HG03469 (cell line): ENCODE data around the gene PAGE4.

Experiments
- ATAC-seq: cut with Tn5 transposase; IDR thresholded peaks from one replicate; pipeline ENCODE4 v1.9.1; 2021; ENCODE audit warnings: mild to moderate bottlenecking, moderate library complexity, moderate number of reproducible peaks; ENCODE audit not compliant: unreplicated experiment

The PAGE4 gene, protein sequence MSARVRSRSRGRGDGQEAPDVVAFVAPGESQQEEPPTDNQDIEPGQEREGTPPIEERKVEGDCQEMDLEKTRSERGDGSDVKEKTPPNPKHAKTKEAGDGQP

DNA sequence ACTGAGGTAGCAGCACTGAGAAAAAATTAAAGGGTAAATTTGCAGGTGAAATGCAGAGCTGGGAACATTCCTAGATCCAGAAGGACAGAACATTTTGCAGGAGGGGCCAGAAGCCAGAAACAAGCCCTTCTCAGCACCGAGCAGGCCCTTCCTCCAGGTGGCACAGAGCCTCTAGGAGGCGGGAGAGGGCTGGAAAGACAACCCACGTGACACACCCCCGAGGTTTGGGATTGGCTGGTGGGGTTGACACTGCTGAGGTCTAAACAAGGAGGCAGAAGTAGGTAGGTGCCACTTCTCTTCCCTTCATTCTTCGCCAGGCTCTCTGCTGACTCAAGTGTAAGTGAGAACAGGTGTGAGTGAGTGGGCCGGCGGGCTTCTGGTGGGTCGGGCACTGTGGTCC, at the start of gene PAGE4:
TSS of gene PAGE4 (plus strand) at position 288 of the 400 bp plus-strand sequence. CDS start 1,126 bp downstream, outside the sequence.
- no peak for ATAC-seq

DNA sequence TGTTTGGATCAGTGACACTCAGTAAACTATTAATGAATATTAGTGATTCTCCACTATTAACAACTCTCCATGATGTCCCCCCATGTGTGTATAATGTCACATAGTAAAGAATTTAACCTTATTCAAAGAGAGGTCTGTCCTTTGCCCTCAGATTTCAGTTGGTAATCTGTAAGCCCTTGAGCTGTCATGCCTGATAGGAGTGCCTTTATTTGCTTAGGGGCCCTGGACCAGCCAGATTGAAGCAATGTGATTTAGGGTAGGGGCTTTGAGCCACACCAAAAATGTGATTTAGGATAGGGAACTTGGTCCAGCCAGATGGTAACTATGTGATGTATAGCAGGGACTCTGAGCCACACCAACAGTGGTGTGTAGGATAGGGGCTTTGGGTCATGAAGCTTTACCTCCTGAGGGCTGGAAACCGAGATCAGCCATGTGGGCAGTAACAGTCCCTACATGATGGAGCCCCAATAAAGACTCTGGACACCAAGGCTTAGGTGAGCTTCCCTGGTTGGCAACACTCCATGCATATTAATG, 44.3 kb upstream of the PAGE4 start:
- ATAC-seq: no peak

DNA sequence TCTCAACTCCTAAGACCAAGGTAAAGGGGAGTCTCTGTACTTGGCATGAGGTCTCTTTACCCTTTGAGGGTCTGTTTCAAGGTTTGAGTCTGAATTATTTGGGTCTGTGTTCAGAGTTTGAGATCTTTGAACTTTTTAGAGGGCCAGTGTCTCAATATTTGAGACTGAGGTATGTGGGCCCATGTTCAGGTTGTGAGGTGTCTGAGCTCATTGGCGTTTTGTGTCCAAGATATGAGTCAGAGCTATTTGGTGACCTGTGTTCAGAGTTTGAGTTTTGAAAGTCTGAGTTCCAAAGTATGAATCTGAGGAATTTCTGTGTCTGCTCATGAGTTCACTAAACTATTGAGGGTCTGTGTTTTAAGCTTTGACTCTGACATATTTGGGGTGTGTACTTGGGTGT, 36.7 kb upstream of the PAGE4 start:
- no peak for ATAC-seq

DNA sequence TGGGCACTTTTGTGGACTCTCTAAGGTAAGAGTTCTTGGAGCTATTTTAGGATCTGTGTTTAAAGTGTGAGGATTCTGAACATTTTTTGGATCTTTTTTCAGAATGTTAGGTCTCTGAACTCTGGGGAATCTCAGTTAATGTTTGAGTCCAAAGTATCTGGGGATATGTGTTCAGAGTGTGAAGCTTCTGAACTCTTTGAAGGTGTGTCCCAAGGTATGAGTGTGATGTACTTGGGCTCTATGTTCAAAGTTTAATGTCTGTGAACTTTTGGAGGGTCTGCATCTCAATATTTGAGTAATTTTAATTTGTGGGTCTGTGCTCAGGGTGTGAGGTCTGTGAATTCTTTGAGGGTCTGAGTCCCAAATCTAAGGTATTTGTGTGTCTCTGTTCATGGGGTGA, 35.4 kb upstream of the PAGE4 start:
- ATAC-seq: no peak

DNA sequence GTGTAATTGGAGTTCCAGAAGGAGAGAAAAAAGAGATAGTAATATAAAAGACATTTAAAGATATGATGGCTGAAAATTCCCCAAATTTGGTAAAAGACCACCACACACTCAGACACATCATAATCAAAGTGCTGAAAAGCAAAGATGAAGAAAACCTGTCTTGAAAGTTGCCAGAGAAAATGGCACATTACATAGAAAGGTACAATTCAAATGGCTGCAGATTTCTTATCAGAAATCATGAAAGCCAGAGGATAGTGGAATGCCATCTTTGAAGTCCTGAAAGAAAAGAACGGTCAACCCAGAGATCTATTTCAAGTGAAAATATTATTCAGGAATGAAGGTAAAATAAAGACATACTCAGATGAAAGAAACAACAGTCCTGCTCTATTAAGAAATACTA, 29.3 kb upstream of the PAGE4 start:
- ATAC-seq: no peak

DNA sequence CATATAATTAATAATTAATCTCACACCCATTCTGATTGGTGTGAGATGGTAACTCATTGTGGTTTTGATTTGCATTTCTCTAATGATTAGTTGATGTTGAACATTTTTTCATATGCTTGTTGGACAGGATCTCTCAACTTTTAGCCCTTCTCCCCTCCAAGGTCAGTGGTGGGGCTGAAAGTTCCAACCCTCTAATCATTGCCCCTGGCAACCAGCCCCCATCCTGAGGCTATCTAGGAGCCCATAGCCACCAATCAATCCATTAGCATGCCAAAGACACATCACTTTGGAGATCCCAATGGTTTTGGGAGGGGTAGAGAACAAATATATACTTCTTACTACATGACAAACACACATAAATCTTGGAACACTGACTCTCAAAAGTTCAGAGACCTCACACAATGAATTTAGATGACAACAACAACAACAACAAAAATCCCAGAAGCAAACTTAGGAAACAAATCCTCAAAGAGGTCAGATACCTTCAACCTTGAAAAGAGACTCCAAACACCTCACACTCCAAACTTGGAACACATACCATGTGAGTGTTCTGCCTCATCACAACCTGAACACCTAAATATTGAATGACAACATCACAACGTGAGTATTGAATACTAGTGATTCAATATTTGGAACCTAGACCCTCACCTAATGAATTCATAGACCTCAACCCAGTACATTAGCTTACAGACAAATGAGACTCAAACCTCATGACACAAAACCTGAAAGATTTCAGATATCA, 19.0 kb upstream of the PAGE4 start:
- ATAC-seq: no peak

DNA sequence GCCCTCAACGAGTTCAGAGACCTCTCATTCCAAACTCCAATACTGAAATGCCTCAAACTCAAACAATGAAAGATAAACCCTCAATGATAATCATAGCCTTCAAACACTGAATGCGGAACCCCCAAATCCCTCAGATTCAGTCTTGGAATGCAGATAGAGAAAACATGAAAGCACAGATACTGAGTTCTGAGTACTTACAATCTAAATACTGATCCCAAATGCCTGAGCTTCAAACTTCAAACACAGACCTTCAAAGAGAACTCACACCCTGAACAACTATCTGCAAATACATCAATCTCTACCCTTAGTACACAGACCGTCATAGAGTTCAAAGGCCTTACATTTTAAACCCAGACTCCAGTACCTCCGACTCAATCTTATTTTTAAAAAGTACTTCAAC, 16.9 kb upstream of the PAGE4 start:
- no peak for ATAC-seq

DNA sequence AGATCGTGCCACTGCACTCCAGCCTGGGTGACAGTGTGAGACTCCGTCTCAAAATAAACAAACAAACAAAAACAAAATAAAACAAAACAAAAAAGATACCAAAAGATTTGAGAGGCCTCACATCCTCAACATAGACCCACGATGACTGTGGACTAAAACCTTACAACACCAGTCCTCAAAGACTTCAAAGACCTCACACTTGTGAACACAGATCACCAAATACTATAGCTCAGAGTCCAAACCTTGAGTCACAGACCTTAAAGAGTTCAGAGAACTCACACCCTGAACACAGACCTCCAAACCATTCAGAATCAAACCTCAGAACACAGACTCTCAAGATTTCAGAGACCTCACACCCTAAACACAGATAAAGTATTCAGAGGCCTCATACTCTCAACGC, 12.7 kb upstream of the PAGE4 start:
- no peak for ATAC-seq

DNA sequence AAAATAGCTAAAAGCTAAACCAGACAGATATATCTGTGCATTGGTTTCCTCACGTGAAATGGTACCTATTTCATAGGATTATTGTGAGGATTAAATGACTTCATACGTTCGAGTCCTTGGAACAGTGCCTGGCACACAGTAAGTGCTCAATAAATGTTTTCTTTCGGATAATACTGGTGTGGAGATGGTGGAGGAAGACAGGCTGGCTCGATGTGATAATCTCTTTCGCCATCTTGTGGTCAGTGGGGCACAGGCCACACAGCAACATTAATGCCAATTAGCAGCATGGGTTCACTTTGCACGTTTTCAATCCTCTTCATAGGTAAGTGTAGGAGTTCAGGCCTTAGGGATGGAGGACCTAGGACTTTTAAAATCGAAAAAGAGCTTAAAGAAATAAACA, 9.3 kb downstream of the PAGE4 start:
- ATAC-seq: no peak

DNA sequence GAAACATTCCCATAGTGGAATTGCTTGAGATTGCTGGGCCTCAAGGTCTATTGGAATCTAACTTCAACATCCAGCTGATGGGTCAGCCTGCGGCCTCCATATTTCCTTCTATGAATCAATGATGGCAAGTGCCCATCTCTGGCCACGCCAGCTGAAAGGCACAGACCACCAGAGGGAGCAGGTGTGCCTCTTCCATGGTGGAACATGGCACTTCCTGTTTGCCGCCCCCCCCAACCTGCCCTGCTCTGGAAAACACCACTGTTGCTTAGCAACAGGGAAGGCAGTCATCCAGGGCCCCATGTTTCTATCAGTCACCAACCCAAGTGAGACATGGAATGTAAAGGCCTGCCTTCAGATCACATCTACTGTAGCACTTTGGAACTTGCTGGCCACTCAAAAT, 11.6 kb downstream of the PAGE4 start:
- no peak for ATAC-seq

DNA sequence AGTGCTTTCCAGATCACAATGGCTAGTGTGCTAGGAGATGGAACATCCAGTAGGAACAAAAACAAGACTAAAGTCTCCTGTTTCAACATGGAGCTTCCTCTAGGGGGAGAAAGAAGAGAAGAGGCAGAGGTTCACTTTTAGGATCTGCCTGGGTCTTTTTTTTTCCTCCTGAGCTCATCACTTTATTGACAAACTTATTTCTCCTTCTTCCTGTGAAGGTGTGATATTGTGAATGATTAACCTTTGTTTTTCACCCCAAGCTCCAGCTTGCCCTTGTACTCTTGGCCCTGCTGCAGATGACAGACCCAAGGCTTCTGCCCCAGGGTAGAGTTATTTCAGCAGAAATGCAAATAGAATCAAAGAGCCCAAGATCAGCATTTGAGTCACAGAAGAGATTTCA, 13.5 kb downstream of the PAGE4 start:
- no peak for ATAC-seq

DNA sequence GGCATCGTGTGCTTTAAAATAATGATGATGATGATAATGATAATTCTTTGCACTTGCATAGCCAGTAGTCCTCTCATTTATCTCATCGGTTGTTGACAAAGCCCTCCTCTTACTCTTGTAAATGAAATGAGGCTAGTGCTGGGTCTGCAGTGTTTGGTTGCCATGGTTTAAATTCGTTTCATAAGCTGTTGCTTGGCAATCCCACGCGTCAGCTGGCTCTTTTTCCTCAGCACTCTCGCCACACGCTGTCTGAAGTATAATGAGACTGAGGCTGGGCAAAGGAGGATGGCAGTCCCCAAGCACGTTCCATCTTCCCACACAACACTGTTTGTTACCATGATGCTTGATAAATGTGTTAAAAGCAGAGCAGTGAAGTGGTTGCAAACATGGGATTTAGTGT, 15.5 kb downstream of the PAGE4 start:
- ATAC-seq: no peak

DNA sequence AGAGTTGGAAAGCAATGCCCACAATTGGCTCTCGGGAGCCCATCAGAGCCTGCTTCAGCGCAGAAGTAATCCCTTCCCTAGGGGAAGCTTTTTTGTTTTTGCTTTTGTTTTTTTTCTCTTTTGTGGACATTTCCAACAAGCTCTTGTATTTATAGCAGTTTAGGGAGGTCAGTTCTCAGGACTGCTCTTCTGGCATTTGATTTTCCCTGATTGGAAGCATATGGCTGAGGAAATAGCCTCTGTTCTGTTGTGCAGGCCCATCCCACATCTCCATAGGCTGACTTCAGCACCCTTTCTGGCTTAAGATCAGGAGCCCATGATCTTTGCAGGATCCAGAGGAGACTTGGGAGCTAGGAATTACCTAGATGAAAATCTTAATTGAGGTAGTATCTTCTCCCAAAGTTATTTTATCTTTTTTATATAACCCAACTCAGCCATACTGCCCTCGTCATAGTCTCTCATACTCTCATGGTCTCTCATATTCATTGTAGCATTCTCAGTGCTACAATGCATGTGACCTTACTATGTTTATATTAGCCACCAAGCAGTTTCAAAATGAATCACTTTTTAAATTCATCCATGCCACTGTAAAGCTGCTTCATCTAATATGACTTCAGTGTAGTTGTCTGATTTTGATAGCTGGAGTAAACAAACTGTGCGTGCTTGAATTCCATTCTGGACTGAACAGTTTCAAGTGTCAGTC, 16.7 kb downstream of the PAGE4 start:
- ATAC-seq: peak; percentile 88

DNA sequence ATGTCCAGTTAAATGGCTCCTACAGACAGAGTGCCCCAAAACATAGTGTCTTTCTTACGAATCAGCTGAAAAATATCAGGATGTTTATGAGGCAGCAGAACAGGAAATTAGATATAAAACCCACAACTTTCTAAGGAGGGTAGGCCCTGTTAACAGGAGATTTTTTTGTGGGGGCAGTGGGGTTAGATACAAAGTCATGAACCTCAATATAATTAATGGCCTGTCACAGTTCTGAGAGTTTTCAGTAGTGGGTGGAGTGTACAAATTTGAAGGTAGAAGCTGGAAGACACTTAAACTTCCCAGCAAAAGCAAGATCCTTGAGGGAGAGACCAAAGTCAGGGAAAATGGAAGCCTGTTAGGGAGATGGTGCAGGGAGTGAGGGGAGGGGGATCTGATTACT, 17.4 kb downstream of the PAGE4 start:
- no peak for ATAC-seq

DNA sequence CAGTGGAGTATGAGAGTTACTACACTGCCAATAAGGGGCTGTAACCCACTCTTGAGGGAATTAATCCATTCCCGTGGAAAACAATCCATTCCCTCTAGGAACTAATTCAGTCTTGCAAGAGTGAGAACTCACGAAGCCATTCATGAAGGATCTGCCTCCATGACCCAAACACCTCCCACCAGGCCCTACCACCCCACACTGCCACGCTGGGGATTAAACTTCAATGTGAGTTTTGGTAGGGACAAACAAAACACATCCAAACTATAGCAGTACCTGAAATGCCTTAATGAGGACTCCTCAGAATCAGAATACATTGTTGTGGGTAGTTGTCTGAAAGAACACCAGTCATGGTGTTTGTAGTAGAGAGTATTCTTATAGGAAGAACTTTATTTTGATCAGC, 19.2 kb downstream of the PAGE4 start:
- ATAC-seq: no peak

DNA sequence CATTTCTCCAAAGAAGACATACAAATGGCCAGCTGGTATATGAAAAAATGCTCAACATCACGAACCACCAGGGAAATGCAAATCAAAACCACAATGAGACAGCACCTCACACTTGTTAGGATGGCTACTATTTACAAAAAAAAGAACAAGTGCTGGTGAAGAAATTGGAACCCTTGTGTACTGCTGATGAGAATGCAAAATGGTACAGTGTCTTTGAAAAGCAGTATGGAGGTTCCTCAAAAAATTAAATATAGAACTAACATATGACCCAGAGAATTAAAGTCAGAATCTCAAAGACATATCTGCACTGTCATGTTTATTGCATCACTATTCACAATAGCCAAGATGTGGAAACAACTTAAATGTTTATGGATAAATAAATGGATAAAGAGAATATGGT, 20.9 kb downstream of the PAGE4 start:
- ATAC-seq: no peak

DNA sequence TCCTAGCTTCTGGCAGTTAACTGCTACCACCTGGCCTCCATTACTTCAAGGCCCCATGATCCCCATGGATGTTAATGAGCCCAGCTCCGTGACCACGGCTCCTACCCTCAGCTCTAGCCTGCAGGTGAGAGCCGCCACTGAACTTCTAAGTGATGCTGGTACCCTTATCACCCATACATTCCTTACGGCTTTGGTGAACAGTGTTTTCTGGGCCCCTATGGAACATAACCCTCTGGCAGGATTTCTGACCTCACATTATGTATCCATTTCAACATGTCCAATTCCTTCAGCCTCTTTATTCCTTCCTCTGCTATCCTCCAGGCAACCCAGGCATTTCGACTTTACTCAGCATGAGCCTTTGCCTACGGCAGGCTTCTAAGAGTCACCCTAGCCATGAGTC, 24.6 kb downstream of the PAGE4 start:
- ATAC-seq: no peak

DNA sequence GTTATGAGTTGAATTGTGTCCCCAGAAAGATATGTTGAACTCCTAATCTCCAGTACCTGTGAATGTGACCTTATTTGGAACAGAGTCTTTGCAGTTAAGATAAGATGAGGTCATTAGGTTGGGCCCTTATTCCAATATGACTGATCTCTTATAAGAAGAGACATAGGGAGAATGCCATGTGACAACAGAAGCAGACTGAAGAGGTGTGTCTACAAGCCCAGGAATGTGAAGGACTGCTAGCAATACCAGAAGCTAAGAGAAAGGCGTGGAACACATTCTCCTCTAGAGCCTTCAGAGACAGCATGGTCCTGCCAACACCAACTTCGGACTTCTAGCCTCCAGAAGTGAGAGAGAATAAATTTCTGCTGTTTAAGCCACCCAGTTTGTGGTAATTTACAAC, 27.7 kb downstream of the PAGE4 start:
- no peak for ATAC-seq

DNA sequence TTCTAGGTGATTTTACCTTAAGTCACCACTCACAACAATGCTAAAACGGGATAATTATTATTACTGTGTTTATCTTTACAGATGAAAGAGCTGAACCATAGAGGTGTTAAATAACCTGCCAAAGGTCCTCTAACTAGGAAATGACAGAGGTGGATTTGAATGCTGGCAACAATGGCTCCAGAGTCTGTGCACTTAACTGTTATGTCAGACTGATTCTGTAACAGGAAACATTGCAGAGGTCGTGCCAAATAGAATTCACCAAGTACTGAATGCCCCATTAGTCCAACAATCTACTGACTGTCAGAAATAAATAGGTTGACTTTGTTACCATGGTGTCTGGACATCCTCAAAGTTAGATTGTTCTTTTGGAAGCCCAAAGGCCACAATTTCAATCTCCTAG, 29.2 kb downstream of the PAGE4 start:
- ATAC-seq: no peak

DNA sequence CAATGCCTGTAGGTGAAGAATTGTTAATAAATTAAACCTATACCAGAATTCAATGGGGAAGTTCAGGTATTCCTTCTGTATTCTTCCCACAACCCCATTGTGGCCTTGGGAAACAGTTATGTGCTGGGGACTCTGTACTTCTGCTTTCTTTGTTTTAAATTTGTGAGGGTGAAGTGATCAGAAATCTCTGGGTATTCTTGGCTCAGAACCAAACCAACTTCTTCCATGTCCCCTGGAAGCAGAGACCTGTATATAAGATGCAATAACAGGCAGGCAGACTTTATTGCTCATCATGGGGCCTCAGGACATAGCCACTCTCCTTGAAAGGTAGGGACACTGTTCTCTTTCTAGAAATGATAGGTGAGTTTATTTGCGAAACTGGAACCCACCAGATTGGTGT, 30.4 kb downstream of the PAGE4 start:
- no peak for ATAC-seq

DNA sequence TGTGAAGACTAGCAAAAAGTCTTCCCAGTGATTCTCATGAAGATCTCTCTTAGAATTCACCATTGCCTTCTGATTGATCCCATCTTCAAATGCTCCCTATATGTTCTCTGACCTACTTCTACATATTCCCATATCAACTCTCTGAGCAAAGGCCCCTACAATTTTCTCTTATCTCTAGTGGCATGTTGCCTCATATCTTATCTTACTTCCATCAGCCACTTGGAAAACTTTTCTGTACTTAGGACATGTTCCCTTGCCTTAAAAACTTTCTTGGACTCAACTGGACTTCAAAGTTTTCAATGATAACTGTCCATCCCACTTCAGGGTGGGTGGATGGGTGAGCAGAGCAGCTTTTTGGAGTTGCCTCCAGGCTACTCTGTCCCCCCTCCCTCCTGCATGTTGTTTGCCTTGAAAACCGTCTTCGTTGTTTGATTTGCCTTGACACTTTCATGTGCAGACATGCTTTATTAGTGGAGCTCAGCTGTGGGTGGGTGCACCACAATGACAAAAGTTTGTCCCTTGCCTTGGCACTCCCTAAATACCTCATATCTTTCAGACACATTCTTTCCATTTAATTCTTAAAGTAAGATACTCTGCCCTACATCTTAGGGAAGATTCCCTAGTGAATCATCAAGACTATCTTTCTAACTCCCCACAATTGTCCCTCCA, 31.9 kb downstream of the PAGE4 start:
- ATAC-seq: no peak

DNA sequence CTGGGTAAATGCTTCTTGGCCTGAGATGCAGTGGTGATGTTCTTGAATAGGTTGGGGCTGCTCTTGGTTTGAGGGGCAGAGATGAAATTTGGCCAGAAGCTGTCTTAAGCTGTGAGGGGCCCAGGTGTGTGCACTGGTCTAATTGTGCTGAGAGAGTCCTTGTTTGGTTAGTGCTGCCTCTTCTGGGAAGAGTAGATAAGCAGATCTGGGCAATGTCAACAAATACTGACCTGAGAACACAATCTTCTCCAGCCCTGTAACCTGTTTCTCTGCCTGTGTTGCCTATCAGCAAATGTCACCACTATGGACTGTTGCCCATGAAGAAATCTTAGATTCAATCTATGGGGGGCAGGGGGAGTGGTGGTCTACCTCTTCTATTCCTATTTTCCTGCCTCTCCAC, 33.0 kb downstream of the PAGE4 start:
- ATAC-seq: no peak
